H9 (cell line): Measurements from ENCODE around the gene TOR1A. TPM values are rescaled to one million over a fixed set of nuclear protein-coding genes. Genes with fewer than 3 reads are reported as not detected.

Experiments
- DNase-seq: peaks from one replicate; pipeline ENCODE4 v3.0.0-alpha.2; 2017
- H2AFZ ChIP-seq: one replicate; pipeline ENCODE4 v1.6.1; 2013; ENCODE audit warnings: mild to moderate bottlenecking, low read length, control low read depth, moderate library complexity
- H2AK5ac ChIP-seq: 2 replicates; pipeline ENCODE4 v1.6.1; 2013; ENCODE audit warnings: low read length, control low read depth, mixed read lengths; ENCODE audit not compliant: insufficient read length
- H2BK120ac ChIP-seq: one replicate; pipeline ENCODE4 v1.6.1; 2013; ENCODE audit warnings: low read depth, mild to moderate bottlenecking, low read length, control low read depth, inconsistent platforms; ENCODE audit not compliant: poor library complexity, severe bottlenecking
- H2BK12ac ChIP-seq: 2 replicates; pipeline ENCODE4 v1.6.1; 2013; ENCODE audit warnings: low read length, control low read depth, mixed read lengths, low read depth; ENCODE audit not compliant: insufficient read length
- H2BK15ac ChIP-seq: 2 replicates; pipeline ENCODE4 v1.6.1; 2013; ENCODE audit warnings: low read depth, low read length, control low read depth
- H2BK20ac ChIP-seq: one replicate; pipeline ENCODE4 v1.6.1; 2013; ENCODE audit warnings: low read depth, mild to moderate bottlenecking, low read length, control low read depth, inconsistent platforms; ENCODE audit not compliant: poor library complexity, severe bottlenecking
- H2BK5ac ChIP-seq: 2 replicates; pipeline ENCODE4 v1.6.1; 2013; ENCODE audit warnings: low read length, control low read depth, mixed read lengths; ENCODE audit not compliant: insufficient read length
- H3K14ac ChIP-seq: 2 replicates; pipeline ENCODE4 v1.6.1; 2013; ENCODE audit warnings: low read length, control low read depth; ENCODE audit not compliant: insufficient read depth
- H3K18ac ChIP-seq: 2 replicates; pipeline ENCODE4 v1.6.1; 2013; ENCODE audit warnings: low read depth, mild to moderate bottlenecking, mixed read lengths, low read length, control low read depth; ENCODE audit not compliant: insufficient read length
- H3K23ac ChIP-seq: 2 replicates; pipeline ENCODE4 v1.6.1; 2013; ENCODE audit warnings: low read length, control low read depth, mixed read lengths, low read depth; ENCODE audit not compliant: insufficient read length
- H3K23me2 ChIP-seq: 2 replicates; pipeline ENCODE4 v1.6.1; 2013; ENCODE audit warnings: low read depth, mild to moderate bottlenecking, mixed read lengths, low read length, control low read depth; ENCODE audit not compliant: insufficient read length, poor library complexity, severe bottlenecking
- H3K27ac ChIP-seq: 2 replicates; pipeline ENCODE4 v1.5.1; 2013; ENCODE audit warnings: low read length, control low read depth, mixed read lengths, low read depth; ENCODE audit not compliant: insufficient read length
- H3K27me3 ChIP-seq: 2 replicates; pipeline ENCODE4 v1.6.1; 2013; ENCODE audit warnings: low read length, control low read depth, inconsistent platforms; ENCODE audit not compliant: insufficient read depth
- H3K4ac ChIP-seq: 2 replicates; pipeline ENCODE4 v1.6.1; 2013; ENCODE audit warnings: low read depth, mild to moderate bottlenecking, control low read depth, inconsistent platforms, low read length, moderate library complexity
- H3K4me1 ChIP-seq: 2 replicates; pipeline ENCODE4 v1.6.1; 2013; ENCODE audit warnings: low read length, control low read depth, inconsistent platforms; ENCODE audit not compliant: insufficient read depth
- H3K4me2 ChIP-seq: 2 replicates; pipeline ENCODE4 v1.6.1; 2013; ENCODE audit warnings: low read length, control low read depth, mixed read lengths; ENCODE audit not compliant: insufficient read length, insufficient read depth
- H3K56ac ChIP-seq: 2 replicates; pipeline ENCODE4 v1.6.1; 2013; ENCODE audit warnings: low read depth, mild to moderate bottlenecking, mixed read lengths, low read length, control low read depth; ENCODE audit not compliant: insufficient read length
- H3K79me1 ChIP-seq: 2 replicates; pipeline ENCODE4 v1.6.1; 2013; ENCODE audit warnings: low read depth, mild to moderate bottlenecking, moderate library complexity, low read length, control low read depth, inconsistent platforms; ENCODE audit not compliant: insufficient read depth, poor library complexity, severe bottlenecking
- H3K79me2 ChIP-seq: 2 replicates; pipeline ENCODE4 v1.6.1; 2013; ENCODE audit warnings: low read length, control low read depth, inconsistent platforms; ENCODE audit not compliant: insufficient read depth
- H3K9ac ChIP-seq: 2 replicates; pipeline ENCODE4 v1.6.1; 2013; ENCODE audit warnings: low read length, control low read depth, mixed read lengths; ENCODE audit not compliant: insufficient read length; ENCODE audit errors: extremely low read depth
- H3K9me3 ChIP-seq: one replicate; pipeline ENCODE4 v1.6.1; 2013; ENCODE audit warnings: low read depth, low read length, inconsistent platforms; ENCODE audit not compliant: control insufficient read depth
- H3T11ph ChIP-seq: one replicate; pipeline ENCODE4 v1.6.1; 2013; ENCODE audit warnings: mild to moderate bottlenecking, low read length, control low read depth, inconsistent platforms
- H4K20me1 ChIP-seq: one replicate; pipeline ENCODE4 v1.6.1; 2013; ENCODE audit not compliant: control insufficient read depth, insufficient read length, insufficient read depth
- H4K5ac ChIP-seq: 2 replicates; pipeline ENCODE4 v1.6.1; 2013; ENCODE audit warnings: low read depth, mild to moderate bottlenecking, mixed read lengths, low read length, control low read depth; ENCODE audit not compliant: insufficient read length
- H4K8ac ChIP-seq: replicated peaks from 2 replicates; pipeline ENCODE4 v1.6.1; 2013; ENCODE audit warnings: low read length, control low read depth, mixed read lengths, low read depth; ENCODE audit not compliant: insufficient read length
- H4K91ac ChIP-seq: 2 replicates; pipeline ENCODE4 v1.6.1; 2013; ENCODE audit warnings: low read depth, mild to moderate bottlenecking, moderate library complexity, mixed read lengths, low read length, control low read depth; ENCODE audit not compliant: insufficient read length
- H3K27ac Mint-ChIP-seq, 3 experiments: 2 replicates in 2 of 3; 3 replicates in 1 of 3; pipeline ENCODE4 v1.8.0; 2020 to 2021; ENCODE audit warnings: mixed read lengths in 3 of 3, mild to moderate bottlenecking in 1 of 3, moderate library complexity in 1 of 3
- H3K27me3 Mint-ChIP-seq: 2 replicates; pipeline ENCODE4 v1.8.0; 2021; ENCODE audit warnings: low read depth, mild to moderate bottlenecking, moderate library complexity, mixed read lengths
- H3K36me3 Mint-ChIP-seq, 3 experiments: 2 replicates in 2 of 3; 3 replicates in 1 of 3; pipeline ENCODE4 v1.8.0; 2020 to 2021; ENCODE audit warnings: low read depth in 3 of 3, mixed read lengths in 3 of 3; ENCODE audit not compliant: insufficient read depth in 1 of 3
- H3K4me1 Mint-ChIP-seq, 2 experiments: 2 replicates each; pipeline ENCODE4 v1.8.0; 2020; ENCODE audit warnings: mixed read lengths in 2 of 2
- H3K4me3 Mint-ChIP-seq, 2 experiments: 2 replicates in 1 of 2; 3 replicates in 1 of 2; pipeline ENCODE4 v1.8.0; 2020 to 2021; ENCODE audit warnings: mild to moderate bottlenecking in 2 of 2, mixed read lengths in 2 of 2, moderate library complexity in 1 of 2
- H3K9me3 Mint-ChIP-seq, 2 experiments: 2 replicates in 1 of 2; 3 replicates in 1 of 2; pipeline ENCODE4 v1.8.0; 2020; ENCODE audit warnings: mild to moderate bottlenecking in 2 of 2, mixed read lengths in 2 of 2, moderate library complexity in 1 of 2
- WGBS: extraction: QIAGEN DNeasy Blood & Tissue Kit; methylation state at CpG from one replicate; pipeline ENCODE4 v1.1.7; 2013; ENCODE audit warnings: missing lambda C conversion rate, low lambda C conversion rate, mixed read lengths; ENCODE audit not compliant: insufficient read length; ENCODE audit errors: extremely low coverage; 5-methylcytosine and 5-hydroxymethylcytosine counted together
- total RNA-seq: library from RNA; stranded (reverse); gene quantifications from 2 replicates; pipeline ENCODE4 v1.2.1, GENCODE V29; 2021
- TF ChIP-seq, protein P1 (sequence below): fragments of 200-600 bp; sonication (generic); conservative IDR thresholded peaks from 3 replicates; pipeline ENCODE4 v1.8.0; 2021; ENCODE audit warnings: antibody characterized with exemption, mild to moderate bottlenecking

Gene TOR1A
- total RNA-seq, 1 experiment from 2014 or later = 60.1 TPM

DNA sequence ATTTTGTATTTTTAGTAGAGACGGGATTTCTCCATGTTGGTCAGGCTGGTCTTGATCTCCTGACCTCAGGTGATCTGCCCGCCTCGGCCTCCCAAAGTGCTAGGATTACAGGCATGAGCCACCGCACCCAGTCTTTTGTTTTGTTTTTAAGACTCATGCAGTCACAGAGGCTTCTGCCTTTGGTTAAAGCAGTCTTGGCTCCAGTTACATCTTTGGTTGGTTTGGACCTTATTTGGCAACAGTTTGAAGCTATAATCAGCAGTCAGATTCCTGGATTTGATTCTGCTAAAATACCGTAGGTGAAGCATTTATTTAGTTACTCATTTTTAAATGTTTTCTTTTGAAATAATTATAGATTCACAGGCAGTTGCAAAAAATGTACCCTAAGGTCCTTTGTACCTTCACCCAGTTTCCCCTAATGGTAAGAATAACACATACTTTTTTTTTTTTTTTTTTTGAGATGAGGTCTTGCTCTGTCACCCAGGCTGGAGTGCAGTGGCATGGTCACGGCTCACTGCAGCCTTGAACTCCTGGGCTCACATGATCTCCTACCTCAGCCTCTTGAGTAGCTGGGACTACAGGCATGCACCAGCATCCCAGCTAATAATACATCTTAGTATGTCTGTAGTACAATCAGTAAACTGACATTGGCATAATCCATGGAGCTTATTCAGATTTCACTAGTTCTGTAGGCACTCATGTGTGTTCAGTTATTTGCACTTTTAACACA is 27.1 kb upstream of the TOR1A start:
- Histone ChIP-seq H2BK120ac (no peak overlapping the region), H3K4me1 (no peaks in the 10 kb centered on the region), H3K9ac (no peak overlapping the region), H3K9me3 (no peaks in the 10 kb centered on the region), H3K27ac (no peak overlapping the region), H3K23me2 (no peaks in the 10 kb centered on the region), H2BK15ac (no peak overlapping the region), H3K4me2 (no peak overlapping the region), H3K79me2 (no peaks in the 10 kb centered on the region), H3K4ac (no peak overlapping the region), H3K23ac (no peak overlapping the region), H2BK12ac (no peak overlapping the region), H2BK5ac (no peak overlapping the region), H3T11ph (no peak overlapping the region), H3K56ac (no peak overlapping the region), H2AFZ (no peak overlapping the region), H3K27me3 (no peaks in the 10 kb centered on the region), H3K79me1 (no peaks in the 10 kb centered on the region), H4K5ac (no peak overlapping the region), H3K14ac (no peak overlapping the region), H4K20me1 (no peaks in the 10 kb centered on the region), H2AK5ac (no peak overlapping the region), H4K91ac (no peak overlapping the region), H4K8ac (no peak overlapping the region), H2BK20ac (no peak overlapping the region), H3K18ac (no peak overlapping the region)
- no CpG with 5 or more reads among the region's 6 CpGs for WGBS
- no peaks in the 10 kb centered on the region for H3K4me1 Mint-ChIP-seq
- no peaks in the 10 kb centered on the region for H3K9me3 Mint-ChIP-seq
- no peak overlapping the region for H3K4me3 Mint-ChIP-seq
- H3K36me3 Mint-ChIP-seq = peaks cover 0 to 45% (median 21%) of the 10 kb centered on the region in 3 experiments; a peak in 6 of 7 replicates
- TF ChIP-seq, protein P1, sequence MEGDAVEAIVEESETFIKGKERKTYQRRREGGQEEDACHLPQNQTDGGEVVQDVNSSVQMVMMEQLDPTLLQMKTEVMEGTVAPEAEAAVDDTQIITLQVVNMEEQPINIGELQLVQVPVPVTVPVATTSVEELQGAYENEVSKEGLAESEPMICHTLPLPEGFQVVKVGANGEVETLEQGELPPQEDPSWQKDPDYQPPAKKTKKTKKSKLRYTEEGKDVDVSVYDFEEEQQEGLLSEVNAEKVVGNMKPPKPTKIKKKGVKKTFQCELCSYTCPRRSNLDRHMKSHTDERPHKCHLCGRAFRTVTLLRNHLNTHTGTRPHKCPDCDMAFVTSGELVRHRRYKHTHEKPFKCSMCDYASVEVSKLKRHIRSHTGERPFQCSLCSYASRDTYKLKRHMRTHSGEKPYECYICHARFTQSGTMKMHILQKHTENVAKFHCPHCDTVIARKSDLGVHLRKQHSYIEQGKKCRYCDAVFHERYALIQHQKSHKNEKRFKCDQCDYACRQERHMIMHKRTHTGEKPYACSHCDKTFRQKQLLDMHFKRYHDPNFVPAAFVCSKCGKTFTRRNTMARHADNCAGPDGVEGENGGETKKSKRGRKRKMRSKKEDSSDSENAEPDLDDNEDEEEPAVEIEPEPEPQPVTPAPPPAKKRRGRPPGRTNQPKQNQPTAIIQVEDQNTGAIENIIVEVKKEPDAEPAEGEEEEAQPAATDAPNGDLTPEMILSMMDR = no peak
- no peak for DNase-seq
- H3K27me3 Mint-ChIP-seq = no peaks in the 10 kb centered on the region
- H3K27ac Mint-ChIP-seq = no peak overlapping the region
